A673 (cell line): Measurements from ENCODE around the gene LUZP1. TPM values are rescaled to one million over a fixed set of nuclear protein-coding genes. Genes with fewer than 3 reads are reported as not detected.

Experiments
- BruUV-seq: library from RNA; stranded (reverse); fragments of 400-500 nt; replicated peaks from 2 replicates; lab custom pipeline; 2021; lab: Mats Ljungman, UMichigan
- CTCF ChIA-PET: fragments of 300-600 bp; sonication (Branson Sonifier 250); formaldehyde crosslinking; loops from one replicate; lab custom pipeline; 2022; ENCODE audit warnings: antibody characterized with exemption; lab: Charles Lee
- POLR2A ChIA-PET: fragments of 300-600 bp; sonication (Branson Sonifier 250); formaldehyde crosslinking; loops from one replicate; lab custom pipeline; 2022; ENCODE audit warnings: antibody characterized with exemption; ENCODE audit not compliant: low non-redundant PET; lab: Charles Lee
- DNase-seq: peaks from one replicate; pipeline ENCODE4 v3.0.0-alpha.2; 2015; ENCODE audit warnings: low spot score
- H3K27ac ChIP-seq: fragments of 200-600 bp; sonication (generic); 2 replicates; pipeline ENCODE4 v1.5.1; 2016; ENCODE audit warnings: mixed run types, low read depth, mild to moderate bottlenecking, mixed read lengths, antibody characterized with exemption, low read length; ENCODE audit not compliant: poor library complexity, severe bottlenecking
- H3K27me3 ChIP-seq: fragments of 200-600 bp; sonication (generic); replicated peaks from 2 replicates; pipeline ENCODE4 v1.6.1; 2017; ENCODE audit warnings: mixed run types, low read depth, mild to moderate bottlenecking, mixed read lengths, antibody characterized with exemption, low read length; ENCODE audit not compliant: insufficient read depth, poor library complexity
- H3K36me3 ChIP-seq: fragments of 200-600 bp; sonication (generic); 2 replicates; pipeline ENCODE4 v1.6.1; 2016; ENCODE audit warnings: mixed run types, mild to moderate bottlenecking, mixed read lengths, antibody characterized with exemption, low read length; ENCODE audit not compliant: insufficient read depth, poor library complexity, severe bottlenecking
- H3K4me1 ChIP-seq: fragments of 200-600 bp; sonication (generic); 2 replicates; pipeline ENCODE4 v1.6.1; 2017; ENCODE audit warnings: mixed run types, mild to moderate bottlenecking, mixed read lengths, antibody characterized with exemption, low read length; ENCODE audit not compliant: insufficient read depth, poor library complexity, severe bottlenecking
- H3K4me3 ChIP-seq: fragments of 200-600 bp; sonication (generic); 2 replicates; pipeline ENCODE4 v1.5.1; 2016; ENCODE audit warnings: low read depth, mixed run types, mild to moderate bottlenecking, mixed read lengths, low read length; ENCODE audit not compliant: poor library complexity, severe bottlenecking
- H3K9me3 ChIP-seq: fragments of 200-600 bp; sonication (generic); 2 replicates; pipeline ENCODE4 v1.6.1; 2016; ENCODE audit warnings: mixed run types, low read depth, mild to moderate bottlenecking, mixed read lengths, antibody characterized with exemption, low read length; ENCODE audit not compliant: poor library complexity, severe bottlenecking
- CTCF ChIP-seq: fragments of 300-800, 200-600 bp; sonication (generic); conservative IDR thresholded peaks from 2 replicates; pipeline ENCODE4 v1.5.1; 2017; ENCODE audit warnings: low read depth, mild to moderate bottlenecking, antibody characterized with exemption, low read length, moderate library complexity, mixed read lengths
- EZH2 ChIP-seq: fragments of 200-600 bp; sonication (generic); IDR thresholded peaks from 2 replicates; pipeline ENCODE4 v1.6.1; 2017; ENCODE audit warnings: borderline replicate concordance, low read depth, mild to moderate bottlenecking, mixed read lengths, antibody characterized with exemption, low read length; ENCODE audit not compliant: poor library complexity, severe bottlenecking
- intact Hi-C: fragments of 100-400 bp; cut with micrococcal nuclease; formaldehyde crosslinking; loops from one replicate; pipeline ENCODE4 v1.10.0; 2022; ENCODE audit not compliant: unreplicated experiment
- total RNA-seq: library from RNA; stranded (reverse); gene quantifications from 2 replicates; pipeline ENCODE4 v1.2.3, GENCODE V29; 2021

Gene LUZP1
- total RNA-seq, 1 experiment from 2014 or later = 34.9 TPM

GRCh38 chr1:23050201-23050600, 118.5 kb downstream of the LUZP1 start:
- ChIA-PET CTCF (no interaction called here), POLR2A (no interaction called here)
- BruUV-seq = no TSS peak
- no peak for DNase-seq
- peaks cover 47% of the 10 kb centered on the region for H3K36me3 ChIP-seq
- H3K4me3 ChIP-seq = no peak overlapping the region
- H3K9me3 ChIP-seq = no peaks in the 10 kb centered on the region
- intact Hi-C loops = no loop called here
- no peak for TF ChIP-seq CTCF
- TF ChIP-seq EZH2 = no peak
- no peak overlapping the region for H3K27ac ChIP-seq
- H3K27me3 ChIP-seq = no peaks in the 10 kb centered on the region
- H3K4me1 ChIP-seq = no peaks in the 10 kb centered on the region

- CTCF ChIA-PET = no interaction called here
- no TSS peak for BruUV-seq
- POLR2A ChIA-PET = no interaction called here
Measured at GRCh38 chr1:23044035-23044434, 124.6 kb downstream of the LUZP1 start.

GRCh38 chr1:23040509-23040908, 128.1 kb downstream of the LUZP1 start:
- CTCF ChIA-PET = no interaction called here
- intact Hi-C loops = no loop called here
- no peak for DNase-seq
- no peak for TF ChIP-seq CTCF
- no peak for TF ChIP-seq EZH2
- Histone ChIP-seq H3K9me3 (no peaks in the 10 kb centered on the region), H3K4me3 (no peak overlapping the region), H3K27me3 (no peaks in the 10 kb centered on the region), H3K4me1 (peaks cover 33% of the 10 kb centered on the region), H3K27ac (no peak overlapping the region), H3K36me3 (peaks cover 4% of the 10 kb centered on the region)
- BruUV-seq = no TSS peak
- POLR2A ChIA-PET = no interaction called here

More at GRCh38 chr1:23044035-23044434, 124.6 kb downstream of the LUZP1 start:
- Histone ChIP-seq H3K4me3 (no peak overlapping the region), H3K9me3 (no peaks in the 10 kb centered on the region), H3K4me1 (peaks cover 19% of the 10 kb centered on the region), H3K36me3 (peaks cover 4% of the 10 kb centered on the region), H3K27me3 (no peaks in the 10 kb centered on the region), H3K27ac (peak overlapping the region; percentile 3)
- intact Hi-C loops = no loop called here
- no peak for DNase-seq
- TF ChIP-seq CTCF (no peak), EZH2 (no peak)
